ENCODE results near the gene AUNIP.

AUNIP gene

DNA sequence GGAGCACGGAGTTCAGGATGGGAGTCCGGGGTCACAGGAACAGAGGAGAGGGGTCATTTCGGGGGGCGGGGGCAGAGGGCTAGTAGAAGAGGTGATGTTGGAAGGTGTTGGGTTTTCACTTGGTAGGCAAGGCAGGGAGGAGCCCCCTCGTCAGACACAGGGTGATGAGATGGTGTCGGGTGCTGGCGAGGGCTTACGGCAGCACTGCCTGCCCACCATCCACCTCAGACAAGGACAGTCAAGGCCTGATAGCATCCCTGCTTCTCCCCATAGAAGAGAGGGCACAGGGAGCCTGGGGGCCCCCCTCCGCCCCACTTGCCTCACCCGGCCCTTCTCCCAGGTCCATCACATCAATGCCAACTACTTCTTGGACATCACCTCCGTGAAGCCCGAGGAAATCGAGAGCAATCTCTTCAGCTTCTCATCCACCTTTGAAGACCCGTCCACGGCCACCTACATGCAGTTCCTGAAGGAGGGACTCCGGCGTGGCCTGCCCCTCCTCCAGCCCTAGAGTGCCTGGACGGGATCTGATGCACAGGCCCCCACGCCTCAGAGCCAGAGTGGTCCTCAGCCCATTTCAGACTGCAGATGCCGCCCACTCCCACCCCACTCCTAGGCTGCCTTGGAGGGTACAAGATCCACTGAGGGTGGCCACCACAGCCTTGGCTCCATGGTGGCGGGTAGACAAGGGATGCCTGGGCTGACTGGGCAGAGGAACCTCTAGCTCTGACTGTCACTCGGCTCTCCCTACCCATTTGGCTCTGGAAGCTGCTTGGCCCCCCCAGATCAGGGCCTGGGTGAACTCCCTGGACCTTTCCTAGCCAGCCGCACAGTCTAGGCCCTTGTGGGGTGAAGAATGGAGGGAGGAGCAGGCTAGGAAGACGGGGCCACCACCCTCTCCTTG, 43.8 kb downstream of the AUNIP start:
- Histone ChIP-seq H2AFZ (ENCODE audit: low read depth) (no peak overlapping the region), H3K9ac (no peak overlapping the region), H3K4me3 (IDR thresholded peaks at IDR 0.05; ENCODE audit: insufficient read depth, low read depth, low read length) (no peak overlapping the region), H3K4me1 (ENCODE audit: low read depth, poor library complexity, severe bottlenecking) (peaks cover 16% of the 10 kb centered on the region), H4K20me1 (ENCODE audit: insufficient read depth) (no peaks in the 10 kb centered on the region), H3K79me2 (ENCODE audit: insufficient read depth, low read depth) (no peaks in the 10 kb centered on the region), H3K36me3 (ENCODE audit: insufficient read depth) (no peaks in the 10 kb centered on the region), H3K27me3 (ENCODE audit: insufficient read depth, low read depth) (no peaks in the 10 kb centered on the region), H3K4me2 (no peak overlapping the region), H3K27ac (no peak overlapping the region)
- TF ChIP-seq, protein P1, sequence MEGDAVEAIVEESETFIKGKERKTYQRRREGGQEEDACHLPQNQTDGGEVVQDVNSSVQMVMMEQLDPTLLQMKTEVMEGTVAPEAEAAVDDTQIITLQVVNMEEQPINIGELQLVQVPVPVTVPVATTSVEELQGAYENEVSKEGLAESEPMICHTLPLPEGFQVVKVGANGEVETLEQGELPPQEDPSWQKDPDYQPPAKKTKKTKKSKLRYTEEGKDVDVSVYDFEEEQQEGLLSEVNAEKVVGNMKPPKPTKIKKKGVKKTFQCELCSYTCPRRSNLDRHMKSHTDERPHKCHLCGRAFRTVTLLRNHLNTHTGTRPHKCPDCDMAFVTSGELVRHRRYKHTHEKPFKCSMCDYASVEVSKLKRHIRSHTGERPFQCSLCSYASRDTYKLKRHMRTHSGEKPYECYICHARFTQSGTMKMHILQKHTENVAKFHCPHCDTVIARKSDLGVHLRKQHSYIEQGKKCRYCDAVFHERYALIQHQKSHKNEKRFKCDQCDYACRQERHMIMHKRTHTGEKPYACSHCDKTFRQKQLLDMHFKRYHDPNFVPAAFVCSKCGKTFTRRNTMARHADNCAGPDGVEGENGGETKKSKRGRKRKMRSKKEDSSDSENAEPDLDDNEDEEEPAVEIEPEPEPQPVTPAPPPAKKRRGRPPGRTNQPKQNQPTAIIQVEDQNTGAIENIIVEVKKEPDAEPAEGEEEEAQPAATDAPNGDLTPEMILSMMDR (conservative IDR thresholded peaks at IDR 0.05; ENCODE audit: low read depth, low read length), result no peak

DNA sequence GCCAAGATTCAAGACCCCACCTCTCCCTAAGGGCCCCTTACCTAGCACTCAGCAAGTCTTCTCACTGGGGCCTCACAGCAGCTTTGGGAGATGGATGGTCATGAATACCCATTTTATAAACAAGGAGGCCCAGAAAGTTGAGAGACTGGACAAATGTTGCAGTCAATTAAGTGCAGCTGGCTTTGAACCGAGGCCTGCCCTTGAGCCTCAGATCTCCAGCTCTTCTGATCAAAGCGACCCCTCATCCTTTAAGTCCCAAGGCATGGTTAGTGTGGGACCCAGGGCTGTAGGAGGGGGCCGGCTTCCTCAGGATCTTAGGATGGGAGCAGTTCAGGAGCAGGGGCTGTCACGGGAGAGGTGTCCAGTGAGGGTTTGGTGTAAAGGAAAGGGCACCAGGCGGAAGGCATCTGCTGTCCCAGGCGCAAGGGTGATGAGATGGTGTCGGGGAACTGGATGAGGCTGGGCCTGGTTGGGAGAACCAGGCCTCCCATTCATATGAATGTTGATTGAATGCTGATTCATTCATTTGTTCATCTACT, 44.6 kb downstream of the AUNIP start:
- TF ChIP-seq, protein P1 (conservative IDR thresholded peaks at IDR 0.05; ENCODE audit: low read depth, low read length), result no peak
- Histone ChIP-seq H3K4me3 (IDR thresholded peaks at IDR 0.05; ENCODE audit: insufficient read depth, low read depth, low read length) (no peak overlapping the region), H3K27ac (no peak overlapping the region), H3K36me3 (ENCODE audit: insufficient read depth) (no peaks in the 10 kb centered on the region), H3K27me3 (ENCODE audit: insufficient read depth, low read depth) (no peaks in the 10 kb centered on the region), H3K4me1 (ENCODE audit: low read depth, poor library complexity, severe bottlenecking) (peaks cover 17% of the 10 kb centered on the region), H4K20me1 (ENCODE audit: insufficient read depth) (no peaks in the 10 kb centered on the region), H2AFZ (ENCODE audit: low read depth) (no peak overlapping the region), H3K79me2 (ENCODE audit: insufficient read depth, low read depth) (no peaks in the 10 kb centered on the region), H3K4me2 (no peak overlapping the region), H3K9ac (no peak overlapping the region)

DNA sequence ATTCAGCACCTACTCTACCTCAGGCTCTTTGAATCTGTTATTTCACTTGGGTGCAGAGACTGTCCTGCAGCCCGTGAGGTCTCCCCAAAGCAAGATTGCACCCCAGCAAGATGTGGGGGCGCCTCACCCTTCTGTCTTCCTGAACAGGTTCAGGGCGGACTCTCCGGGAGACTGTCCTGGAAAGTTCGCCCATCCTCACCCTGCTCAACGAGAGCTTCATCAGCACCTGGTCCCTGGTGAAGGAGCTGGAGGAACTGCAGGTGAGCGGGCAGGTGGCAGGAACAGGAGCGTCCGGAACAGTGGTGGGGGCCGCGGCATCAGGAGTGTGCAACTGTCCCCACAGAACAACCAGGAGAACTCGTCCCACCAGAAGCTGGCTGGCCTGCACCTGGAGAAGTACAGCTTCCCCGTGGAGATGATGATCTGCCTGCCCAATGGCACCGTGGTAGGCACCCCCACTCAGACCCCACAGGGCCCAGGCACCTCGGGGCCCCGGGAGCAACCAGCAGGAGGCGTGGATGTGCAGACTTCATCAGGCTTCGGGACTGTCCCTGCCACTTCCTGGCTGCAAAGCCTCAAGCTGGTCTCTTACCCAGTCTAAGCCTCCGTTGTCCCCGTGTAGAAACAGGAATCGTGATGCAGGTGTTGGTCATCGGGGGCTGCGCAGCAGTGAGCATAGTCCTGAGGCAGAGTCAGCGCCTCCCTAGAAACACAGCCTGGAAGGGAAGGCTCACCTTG, 45.4 kb downstream of the AUNIP start:
- Histone ChIP-seq H2AFZ (ENCODE audit: low read depth) (no peak overlapping the region), H3K36me3 (ENCODE audit: insufficient read depth) (no peaks in the 10 kb centered on the region), H4K20me1 (ENCODE audit: insufficient read depth) (no peaks in the 10 kb centered on the region), H3K4me3 (IDR thresholded peaks at IDR 0.05; ENCODE audit: insufficient read depth, low read depth, low read length) (no peak overlapping the region), H3K27me3 (ENCODE audit: insufficient read depth, low read depth) (no peaks in the 10 kb centered on the region), H3K4me2 (no peak overlapping the region), H3K9ac (no peak overlapping the region), H3K4me1 (ENCODE audit: low read depth, poor library complexity, severe bottlenecking) (peaks cover 15% of the 10 kb centered on the region), H3K27ac (no peak overlapping the region), H3K79me2 (ENCODE audit: insufficient read depth, low read depth) (no peaks in the 10 kb centered on the region)
- TF ChIP-seq, protein P1 (conservative IDR thresholded peaks at IDR 0.05; ENCODE audit: low read depth, low read length), result no peak

DNA sequence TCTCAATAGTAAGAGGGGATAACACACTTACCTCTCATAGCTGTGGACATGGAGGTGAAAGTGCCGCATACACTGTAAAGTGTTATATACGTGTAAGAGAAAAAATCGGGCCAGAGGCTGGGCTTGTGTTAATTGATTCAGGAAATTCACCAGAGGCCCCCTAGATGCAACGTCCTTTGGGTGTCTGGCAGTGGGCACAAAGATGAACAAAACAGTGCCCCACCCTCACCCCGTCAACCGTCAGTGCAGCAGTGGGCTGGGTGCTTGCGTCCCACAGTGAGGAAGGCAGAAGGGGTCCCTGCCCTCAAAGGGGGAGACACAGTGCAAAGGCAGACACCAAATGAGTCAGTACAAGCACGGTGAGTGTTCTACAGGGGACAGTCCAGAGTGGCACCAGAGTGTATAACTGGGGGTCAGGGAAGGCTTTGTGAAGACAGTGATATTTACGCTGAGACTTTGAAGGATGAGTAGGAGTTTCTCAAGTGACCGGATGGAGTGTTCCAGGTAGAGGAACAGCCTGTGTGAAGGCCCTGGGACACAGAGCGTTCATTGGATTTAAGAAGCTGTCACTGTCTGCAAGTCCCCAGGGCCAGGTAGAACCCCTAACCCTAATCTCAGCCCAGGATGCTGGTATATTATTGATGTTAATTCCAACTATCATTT, 46.1 kb downstream of the AUNIP start:
- peaks cover 9% of the 10 kb centered on the region for H3K4me1 ChIP-seq (ENCODE audit: low read depth, poor library complexity, severe bottlenecking)
- no peak overlapping the region for H3K4me2 ChIP-seq
- H2AFZ ChIP-seq (ENCODE audit: low read depth), result no peak overlapping the region
- H3K27me3 ChIP-seq (ENCODE audit: insufficient read depth, low read depth), result no peaks in the 10 kb centered on the region
- H3K36me3 ChIP-seq (ENCODE audit: insufficient read depth), result no peaks in the 10 kb centered on the region
- H3K9ac ChIP-seq, result no peak overlapping the region
- no peaks in the 10 kb centered on the region for H4K20me1 ChIP-seq (ENCODE audit: insufficient read depth)
- no peak overlapping the region for H3K27ac ChIP-seq
- H3K4me3 ChIP-seq (IDR thresholded peaks at IDR 0.05; ENCODE audit: insufficient read depth, low read depth, low read length), result no peak overlapping the region
- TF ChIP-seq, protein P1 (conservative IDR thresholded peaks at IDR 0.05; ENCODE audit: low read depth, low read length), result no peak
- H3K79me2 ChIP-seq (ENCODE audit: insufficient read depth, low read depth), result no peaks in the 10 kb centered on the region
